Stimulated activated CD4-positive, alpha-beta T cell treated with anti-CD3 and anti-CD28 coated beads, TNF-alpha, amount 100 ng/mL, for 24 hours (primary cell): ENCODE results near the gene RTN4RL2.

Experiments used
- DNase-seq, 3 experiments: peaks; one replicate each; pipeline ENCODE4 v3.0.0-alpha.2; 2020; ENCODE audit warnings: low read depth in 3 of 3

Gene RTN4RL2

DNA sequence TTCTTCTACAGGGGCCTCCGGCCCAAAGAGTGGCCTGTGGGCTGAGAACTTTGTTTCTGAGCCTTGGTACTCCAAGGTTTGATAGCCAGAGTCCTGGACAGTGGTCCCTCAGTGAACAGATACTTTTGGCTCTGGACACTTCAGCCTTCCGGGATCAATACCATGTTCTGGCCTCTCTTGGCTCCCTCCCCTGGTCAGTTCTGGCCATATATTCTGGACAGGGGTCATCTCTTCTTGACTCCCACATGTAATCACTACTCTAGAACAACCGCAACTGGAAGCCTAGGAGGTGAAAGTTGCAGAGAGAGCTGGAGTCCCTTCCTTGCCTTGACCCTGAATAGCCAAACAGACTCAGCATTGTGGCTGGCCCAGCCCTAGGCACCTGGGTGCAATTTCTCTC lies 2.3 kb downstream of the RTN4RL2 start:
- no peak for DNase-seq

DNA sequence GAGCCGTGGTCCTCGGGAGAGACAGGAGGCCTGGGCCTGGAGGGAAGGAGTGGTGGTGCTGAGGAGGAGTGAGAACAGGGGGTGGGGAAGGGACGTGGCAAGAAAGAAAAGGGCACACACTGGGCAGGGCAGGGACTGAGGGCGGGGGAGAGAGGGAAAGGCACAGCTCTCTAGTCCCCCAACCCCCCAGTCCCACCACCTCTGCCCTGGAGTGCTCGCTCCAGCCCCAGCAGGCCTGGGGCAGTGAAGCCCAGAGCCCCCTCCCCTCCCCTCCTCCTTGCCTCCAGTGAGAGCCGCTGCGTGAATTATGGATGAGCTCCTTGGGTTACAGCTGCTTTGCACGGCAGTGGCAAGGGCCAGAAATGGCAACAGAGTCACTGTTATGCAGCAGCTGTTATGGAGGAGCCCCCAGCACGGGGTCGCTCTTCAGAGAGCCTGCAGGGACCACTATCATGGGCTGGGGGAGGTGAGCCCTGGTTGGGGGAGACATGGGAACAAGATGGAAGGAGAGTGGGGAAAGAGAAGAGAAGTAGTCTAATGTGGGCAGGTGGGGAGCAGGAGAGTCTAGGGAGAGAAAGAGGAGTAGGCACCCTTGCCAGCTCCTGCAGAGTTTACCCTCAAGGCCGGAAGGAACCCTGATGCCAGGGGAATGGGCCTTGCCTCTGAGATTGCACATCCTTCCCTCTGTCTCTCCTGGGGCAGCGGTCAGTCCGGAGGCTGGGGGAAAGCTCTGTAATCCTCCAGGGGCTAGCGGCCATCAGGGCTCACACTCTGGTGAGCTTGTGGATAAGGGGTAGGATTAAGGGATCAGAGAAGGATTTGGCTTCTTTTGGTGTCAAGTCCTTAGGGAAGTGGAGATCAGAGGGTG lies 3.6 kb downstream of the RTN4RL2 start:
- no peak for DNase-seq

DNA sequence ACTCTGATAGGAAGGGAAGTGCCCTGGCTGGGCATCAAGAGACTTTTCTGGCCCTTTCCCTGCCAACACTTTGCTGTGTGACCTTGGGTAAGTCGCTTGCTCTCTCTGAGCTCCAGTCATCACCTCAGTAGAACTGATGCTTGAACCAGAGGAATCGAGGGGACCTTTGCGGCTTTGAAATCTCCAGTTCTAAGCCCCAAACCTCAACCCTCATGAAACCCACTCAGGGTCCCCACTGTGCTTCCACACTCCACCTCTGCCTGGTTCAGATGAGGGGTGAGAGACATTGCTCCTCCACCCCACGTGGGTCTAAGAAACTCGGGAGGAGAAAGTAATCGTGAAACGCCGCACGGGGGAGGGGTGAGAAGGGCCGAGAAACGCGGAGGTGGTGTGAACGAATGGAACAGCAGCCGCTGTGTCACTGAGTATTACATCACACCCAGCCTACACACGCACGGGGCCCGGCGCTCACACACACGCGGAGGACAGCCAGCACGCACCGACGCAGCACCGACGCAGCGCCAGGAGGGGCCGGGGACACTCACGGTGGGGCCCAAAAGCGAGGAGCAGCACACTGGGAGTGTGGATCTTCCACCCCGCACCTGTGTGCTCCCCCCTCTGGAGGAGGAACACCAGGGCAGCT lies 4.3 kb downstream of the RTN4RL2 start:
- DNase-seq: no peak

DNA sequence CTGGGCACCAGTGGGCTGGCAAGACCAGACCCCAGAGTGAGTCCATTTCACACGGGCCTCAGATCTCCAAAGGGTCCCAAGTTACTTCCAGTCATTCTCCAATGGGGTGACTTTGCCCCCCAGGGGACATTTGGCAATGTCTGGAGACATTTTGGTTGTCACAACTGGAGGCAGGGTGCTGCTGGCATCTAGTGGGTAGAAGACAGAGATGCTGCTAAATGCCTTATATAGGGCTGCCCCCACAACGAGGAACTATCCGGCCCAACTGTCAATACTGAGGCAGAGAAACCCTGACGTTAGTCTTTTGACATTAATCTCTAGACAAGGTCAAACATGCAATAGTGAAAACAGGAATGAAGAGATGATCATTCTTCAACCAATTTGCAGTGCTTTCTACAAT lies 6.4 kb downstream of the RTN4RL2 start:
- DNase-seq: no peak

DNA sequence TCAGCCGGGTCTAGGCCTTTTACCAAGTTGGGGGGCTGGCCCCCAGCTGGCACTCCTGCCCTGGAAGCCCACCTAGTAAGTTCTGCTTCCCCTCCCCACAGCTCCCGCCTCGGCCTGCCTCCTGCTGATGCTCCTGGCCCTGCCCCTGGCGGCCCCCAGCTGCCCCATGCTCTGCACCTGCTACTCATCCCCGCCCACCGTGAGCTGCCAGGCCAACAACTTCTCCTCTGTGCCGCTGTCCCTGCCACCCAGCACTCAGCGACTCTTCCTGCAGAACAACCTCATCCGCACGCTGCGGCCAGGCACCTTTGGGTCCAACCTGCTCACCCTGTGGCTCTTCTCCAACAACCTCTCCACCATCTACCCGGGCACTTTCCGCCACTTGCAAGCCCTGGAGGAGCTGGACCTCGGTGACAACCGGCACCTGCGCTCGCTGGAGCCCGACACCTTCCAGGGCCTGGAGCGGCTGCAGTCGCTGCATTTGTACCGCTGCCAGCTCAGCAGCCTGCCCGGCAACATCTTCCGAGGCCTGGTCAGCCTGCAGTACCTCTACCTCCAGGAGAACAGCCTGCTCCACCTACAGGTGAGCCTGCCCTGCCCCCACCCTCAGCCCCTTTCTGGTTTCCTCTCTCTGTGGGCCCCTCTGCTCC lies 7.3 kb downstream of the RTN4RL2 start:
- no peak for DNase-seq

DNA sequence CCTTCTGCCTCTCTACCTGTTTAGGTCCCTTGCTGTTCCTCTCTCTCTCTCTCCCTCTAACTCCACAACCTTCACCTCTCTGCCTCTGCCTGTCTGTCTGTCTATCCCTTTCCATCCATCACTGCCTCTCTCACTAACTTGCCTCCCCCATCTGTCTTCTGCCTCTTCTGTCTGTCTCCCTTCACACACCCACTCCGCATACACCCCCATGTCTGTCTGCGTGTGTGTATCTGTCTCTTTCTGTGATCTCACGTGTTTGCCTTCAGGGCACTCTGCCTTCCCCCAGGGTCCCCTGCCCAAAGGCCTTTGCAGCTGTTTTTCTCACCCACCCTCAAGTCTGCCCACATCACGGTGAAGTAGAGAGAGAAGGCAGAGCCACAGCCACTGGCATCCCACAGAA lies 7.9 kb downstream of the RTN4RL2 start:
- DNase-seq: no peak

DNA sequence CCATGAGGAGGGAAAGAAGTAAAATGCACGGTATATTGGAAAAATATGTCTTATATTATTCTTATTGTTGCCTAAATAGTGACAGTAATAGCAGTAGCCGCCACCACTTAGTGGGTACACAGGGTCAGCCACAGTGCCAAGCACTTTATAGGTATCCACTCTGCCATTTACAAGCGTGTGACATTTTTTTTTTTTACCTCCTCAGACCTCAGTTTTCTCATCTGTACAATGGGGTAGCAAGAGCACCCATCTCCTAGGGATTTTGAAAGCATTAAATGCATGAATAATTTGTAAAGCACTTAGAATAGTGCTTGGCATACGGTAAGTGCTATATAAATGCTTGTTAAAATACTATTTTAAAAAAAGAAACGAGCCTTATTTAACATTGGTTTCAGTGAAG lies 8.9 kb downstream of the RTN4RL2 start:
- no peak for DNase-seq

DNA sequence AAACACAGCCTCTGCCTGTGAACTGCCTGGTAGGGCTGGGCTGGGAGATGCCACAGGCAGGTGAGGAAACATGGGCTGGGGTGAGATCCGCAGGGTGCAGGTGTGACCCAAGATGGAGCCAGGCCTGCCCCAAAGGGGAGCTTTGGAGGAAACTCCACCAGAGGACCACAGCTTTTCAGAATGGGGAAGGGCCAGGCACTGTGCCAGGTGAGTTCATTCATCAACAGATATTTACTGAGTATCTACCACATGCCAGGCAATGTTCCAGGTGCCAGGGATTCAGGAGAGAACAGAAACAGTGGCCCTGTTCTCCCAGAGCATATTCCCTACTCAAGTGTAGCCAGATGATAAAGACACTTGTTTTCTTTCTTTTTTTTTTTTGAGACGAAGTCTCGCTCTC lies 11.2 kb downstream of the RTN4RL2 start:
- DNase-seq: no peak

DNA sequence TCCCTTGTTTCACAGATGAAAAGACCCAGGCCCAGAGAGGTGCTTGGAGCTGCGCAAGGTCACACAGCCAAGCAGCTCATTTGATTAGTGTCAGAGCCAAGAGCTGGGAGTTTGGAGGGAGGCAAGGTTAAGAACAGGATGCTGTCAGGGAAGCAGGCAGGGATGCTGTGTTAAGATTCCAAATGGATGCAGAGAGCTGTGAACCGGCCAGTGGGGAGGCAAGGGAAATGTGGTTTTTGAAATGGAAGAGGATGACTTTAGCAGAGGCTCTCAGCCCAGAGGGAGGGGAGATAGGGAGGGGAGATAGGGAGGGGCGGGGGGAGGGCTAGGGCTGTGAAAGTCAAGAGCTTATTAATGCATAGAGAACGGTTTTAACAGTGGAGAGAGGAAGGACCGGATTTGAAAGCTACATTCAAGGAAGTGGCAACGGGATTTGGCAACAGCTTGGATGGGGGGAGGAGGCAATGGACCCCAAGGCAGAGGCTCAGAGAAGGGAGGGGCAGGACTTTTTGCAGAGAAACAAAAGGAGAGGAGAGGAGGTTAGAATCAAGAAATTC lies 13.0 kb downstream of the RTN4RL2 start:
- DNase-seq: no peak

DNA sequence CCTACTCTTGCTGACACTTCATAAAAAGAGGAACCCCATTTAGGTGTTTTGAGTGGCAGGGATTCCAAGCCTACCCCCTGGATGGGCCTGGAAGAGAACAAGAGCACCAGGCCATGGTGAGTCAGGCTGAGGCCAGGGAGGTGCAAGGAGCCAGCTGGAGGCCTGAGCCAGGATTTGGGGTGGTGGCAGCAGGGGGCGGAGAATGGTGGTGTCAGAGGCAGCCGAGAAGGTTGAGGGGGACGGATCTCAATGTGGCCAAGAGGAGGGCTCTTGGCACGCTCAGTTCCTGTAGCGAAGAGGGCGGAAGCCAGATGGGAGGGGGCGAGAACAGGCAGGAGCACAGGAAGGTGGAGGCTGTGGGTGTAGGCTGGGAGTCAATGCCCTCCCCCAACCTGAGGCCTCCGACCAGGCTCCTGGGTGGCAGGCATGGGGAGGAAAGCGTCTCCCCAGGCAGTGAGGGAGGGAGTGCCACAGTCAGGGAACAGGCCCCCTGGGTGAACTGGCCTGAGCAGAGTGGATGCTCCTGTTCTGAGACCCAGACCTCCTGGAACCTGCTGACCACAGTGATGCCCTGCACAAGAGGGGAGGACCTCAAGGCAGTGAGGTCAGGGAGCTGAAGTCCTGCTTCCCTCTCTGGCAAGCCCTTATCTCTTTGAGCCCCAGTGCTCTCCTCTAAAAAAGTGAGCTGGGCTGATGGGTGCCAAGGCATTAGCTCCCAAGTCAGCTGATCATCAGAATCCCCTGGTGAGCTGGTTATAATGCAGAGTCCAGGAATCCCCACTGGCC lies 13.9 kb downstream of the RTN4RL2 start:
- DNase-seq: peak in 1 of 3 experiments; percentile 43

DNA sequence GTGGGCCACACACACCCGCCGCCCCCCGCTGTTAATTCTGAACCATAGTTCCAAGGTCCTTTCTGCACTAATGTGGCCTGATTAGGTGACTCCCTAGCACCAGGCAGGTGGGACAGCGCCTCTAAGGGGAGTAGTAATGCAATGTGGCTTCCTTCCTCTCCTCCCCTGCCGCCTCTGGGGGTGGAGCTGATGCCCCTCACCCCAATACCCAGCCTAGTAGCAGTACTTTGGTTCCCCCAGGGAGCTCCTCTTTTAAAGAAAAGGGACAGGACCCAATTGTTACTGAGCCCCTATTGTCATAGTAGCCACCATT lies 14.4 kb downstream of the RTN4RL2 start:
- no peak for DNase-seq

DNA sequence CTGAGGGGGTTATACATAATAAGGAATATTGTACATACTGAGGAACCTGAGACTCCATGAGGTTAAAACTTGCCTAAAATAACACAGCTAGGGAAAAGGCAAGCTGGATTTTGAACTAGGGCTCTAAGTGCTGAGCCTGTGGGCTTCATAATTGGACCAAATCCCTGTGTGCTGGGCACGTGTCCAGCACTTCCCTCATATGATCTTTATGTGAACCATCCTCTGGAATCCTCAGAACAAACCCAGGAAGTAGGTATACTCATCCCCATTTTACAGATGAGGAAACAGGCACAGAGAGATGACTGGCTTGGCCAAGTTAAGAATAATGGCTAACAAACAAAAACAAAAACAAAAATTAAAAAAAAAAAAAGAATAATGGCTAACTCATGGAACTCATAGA lies 14.9 kb downstream of the RTN4RL2 start:
- no peak for DNase-seq

DNA sequence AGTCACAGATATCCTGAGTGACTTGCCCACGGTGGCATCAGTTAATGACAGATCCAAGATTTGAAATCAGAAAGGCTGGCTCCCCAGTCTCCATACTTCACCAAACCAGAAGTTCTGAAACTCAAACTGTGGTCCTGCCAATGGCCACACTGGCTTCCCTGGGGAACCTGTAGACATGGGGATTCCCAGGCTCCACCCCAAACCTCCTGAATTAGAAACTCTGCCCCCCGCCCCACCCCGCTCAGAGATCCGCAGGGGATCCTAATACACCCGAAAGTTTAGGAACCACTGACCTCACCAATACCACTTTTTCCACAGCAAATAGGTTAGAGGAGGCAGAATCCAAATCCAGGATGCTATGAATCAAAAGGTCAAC lies 15.3 kb downstream of the RTN4RL2 start:
- no peak for DNase-seq

DNA sequence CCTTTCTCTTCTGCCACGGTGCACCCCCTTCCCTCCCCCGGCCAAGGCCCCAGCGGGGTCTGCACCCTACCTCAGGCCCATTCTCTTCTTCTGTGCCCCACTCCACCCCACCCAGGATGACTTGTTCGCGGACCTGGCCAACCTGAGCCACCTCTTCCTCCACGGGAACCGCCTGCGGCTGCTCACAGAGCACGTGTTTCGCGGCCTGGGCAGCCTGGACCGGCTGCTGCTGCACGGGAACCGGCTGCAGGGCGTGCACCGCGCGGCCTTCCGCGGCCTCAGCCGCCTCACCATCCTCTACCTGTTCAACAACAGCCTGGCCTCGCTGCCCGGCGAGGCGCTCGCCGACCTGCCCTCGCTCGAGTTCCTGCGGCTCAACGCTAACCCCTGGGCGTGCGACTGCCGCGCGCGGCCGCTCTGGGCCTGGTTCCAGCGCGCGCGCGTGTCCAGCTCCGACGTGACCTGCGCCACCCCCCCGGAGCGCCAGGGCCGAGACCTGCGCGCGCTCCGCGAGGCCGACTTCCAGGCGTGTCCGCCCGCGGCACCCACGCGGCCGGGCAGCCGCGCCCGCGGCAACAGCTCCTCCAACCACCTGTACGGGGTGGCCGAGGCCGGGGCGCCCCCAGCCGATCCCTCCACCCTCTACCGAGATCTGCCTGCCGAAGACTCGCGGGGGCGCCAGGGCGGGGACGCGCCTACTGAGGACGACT lies 15.9 kb downstream of the RTN4RL2 start:
- DNase-seq: peak in 1 of 3 experiments; percentile 27

DNA sequence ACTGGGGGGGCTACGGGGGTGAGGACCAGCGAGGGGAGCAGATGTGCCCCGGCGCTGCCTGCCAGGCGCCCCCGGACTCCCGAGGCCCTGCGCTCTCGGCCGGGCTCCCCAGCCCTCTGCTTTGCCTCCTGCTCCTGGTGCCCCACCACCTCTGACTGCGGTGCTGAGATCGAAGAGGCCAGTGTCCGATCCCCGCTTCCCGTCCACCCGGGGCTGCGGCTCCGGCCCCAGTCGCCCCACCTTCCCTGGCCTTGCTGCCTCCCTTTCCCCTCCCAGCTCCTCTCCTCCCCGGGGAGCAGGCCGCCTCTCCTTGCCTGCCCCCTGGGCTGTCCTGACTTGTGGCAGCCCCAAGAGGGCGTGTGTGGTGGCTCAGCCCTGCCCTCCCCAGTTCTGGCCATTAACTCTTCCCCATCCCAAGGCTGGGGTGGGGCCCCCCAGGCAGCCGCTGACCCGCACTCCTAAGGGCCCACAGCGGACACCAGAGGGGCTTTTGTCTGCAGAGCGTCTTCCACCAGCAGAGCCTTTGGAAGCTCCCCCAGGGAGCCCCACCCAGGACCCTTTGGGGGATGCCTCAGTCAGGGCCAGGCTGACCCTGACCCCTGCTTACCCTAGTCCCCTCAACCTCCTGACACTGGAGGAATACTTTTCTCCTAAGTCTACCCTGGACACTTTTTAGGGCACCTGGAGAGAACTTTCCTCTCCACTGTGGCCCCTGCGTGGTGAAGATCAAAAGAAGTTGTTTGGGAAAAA lies 16.6 kb downstream of the RTN4RL2 start:
- peak in 1 of 3 experiments; percentile 25 for DNase-seq

DNA sequence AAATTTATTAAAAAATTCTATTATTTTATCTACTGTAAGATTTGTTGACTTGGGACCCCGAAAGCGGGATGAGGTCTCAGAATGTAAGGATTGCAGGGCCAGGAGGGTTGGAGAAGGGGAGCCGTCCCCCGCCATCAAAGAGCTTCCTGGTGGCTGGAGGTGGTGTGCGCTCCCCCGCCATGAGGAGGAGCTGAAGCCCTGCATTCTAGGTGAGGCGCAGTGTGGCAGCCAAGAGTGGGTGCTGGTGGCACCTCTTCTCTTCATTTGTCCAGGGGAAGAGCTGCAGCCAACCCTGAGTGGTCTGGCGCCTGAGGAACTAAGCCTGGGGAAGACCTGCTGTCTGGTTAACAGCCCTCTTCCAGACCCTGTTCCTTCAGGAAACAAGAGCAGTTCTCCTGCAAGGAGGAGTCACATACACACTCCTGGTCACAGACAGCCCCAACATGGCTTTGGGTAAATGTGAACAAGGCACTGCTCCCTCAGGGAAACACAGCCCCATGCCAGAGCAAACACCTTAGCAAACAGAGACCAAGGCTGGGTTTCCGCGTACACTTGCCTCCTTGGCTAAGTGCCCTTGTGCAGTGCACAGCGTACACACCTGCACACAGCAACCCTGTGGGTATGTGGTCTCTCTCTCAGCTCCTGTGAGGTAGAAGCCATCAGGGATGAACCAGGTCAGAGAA lies 17.3 kb downstream of the RTN4RL2 start:
- DNase-seq: no peak

DNA sequence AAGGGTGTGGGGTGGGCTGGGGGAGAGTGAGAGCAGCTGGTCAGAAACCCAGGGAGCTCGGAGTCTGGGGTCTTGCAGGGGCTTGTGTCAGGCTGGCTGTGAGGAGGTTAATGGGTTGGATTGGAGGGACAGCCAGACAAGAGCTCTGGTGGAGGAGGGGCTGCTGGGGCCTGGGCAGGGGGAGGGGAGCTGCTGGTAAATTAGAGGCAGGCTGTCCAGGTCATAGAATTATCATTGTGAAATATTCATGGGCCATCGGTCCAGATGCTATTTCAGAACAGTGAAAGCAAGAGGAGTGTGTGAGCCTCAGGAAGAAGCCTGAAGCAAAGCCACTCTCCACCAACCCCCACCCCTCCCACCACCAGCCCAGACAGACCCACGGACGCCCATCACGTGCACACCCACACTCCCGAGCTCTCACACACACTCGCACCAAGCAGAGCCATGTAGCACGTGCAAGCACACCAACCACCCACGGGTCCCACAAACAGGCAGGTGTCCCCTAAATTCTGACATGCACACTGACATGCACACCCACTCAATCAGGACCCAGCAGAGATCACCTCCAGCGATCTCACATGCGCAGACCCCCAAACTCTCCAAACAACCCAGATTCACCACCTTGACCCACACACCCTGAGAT lies 18.8 kb downstream of the RTN4RL2 start:
- no peak for DNase-seq

DNA sequence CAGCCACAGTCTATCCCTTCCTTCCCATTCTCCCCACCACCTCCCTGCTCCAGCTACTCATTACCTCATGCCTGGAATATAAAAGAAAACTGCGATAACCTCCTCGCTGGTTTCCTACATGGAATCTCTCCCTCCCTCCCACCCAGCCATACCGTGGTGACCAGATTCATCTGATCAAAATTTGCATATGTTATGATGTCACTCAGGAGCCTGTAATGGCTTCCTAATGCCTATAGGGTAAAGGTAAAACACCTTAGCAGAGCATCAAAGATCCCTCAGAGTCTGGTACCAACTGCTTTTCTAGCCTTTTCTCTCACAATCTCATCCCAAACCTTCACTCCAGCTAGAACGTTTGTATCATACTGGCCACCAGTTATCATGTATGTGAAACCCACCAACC lies 19.6 kb downstream of the RTN4RL2 start:
- no peak for DNase-seq

DNA sequence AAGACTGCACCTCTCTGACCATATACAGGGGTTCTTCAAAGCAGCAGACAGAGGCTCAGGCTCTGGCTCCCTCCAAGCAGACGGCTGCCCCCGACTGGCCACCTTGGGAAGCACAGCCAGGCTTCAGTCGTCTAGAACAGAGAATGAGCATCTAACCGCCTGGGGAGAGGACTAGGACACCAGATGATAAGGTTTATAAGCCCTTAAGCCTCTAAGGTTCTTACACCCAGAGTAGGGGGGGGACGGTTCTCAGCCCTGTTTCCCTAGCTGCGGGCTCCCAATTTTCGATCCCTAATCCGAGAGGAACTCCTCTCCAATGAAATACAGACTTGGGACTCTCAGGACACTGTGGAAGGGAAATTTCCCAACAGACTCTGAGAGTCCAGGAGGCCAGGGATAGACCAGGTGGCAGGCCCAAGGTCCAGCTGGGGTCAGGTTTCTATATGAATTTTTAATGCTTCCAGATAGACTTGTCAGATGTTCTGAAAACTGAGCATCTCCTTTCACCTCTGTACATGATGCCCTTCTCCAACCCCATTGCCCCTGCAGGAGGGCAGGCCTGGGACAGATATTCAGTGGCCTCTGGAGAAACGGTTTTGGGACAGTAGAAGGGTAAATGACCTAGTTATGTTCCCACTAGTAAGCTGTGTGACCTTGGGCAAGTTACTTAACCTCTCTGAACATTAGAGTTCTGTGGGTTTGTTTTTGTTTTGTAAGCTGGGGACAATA lies 20.2 kb downstream of the RTN4RL2 start:
- peak in 2 of 3 experiments; percentile 47 to 73 for DNase-seq
